ENCODE data around the gene PLA2G15. TPM values are rescaled to one million over a fixed set of nuclear protein-coding genes. Genes with fewer than 3 reads are reported as not detected.

The PLA2G15 gene
- total RNA-seq, 1 donor from 2014 or later: 18.2 TPM

DNA sequence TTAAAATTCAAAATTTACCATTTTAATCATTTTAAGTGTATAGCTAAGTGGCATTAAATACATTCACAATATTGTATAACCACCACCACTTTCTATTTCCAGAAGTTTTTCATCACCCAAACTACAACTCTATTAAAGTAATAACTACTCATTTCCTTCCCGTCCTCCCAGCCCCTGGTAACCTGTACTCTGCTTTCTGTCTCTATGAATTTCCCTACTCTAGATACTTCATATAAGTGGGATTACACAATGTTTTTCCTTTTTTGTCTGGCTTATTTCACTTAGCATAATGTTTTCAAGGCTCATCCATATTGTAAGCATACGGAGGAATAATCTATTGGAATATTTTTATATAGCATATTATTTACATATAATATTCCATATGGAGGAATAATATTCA lies 38.9 kb upstream of the PLA2G15 start:
- H3K36me3 ChIP-seq: no peaks in the 10 kb centered on the region
- H3K4me1 ChIP-seq: no peaks in the 10 kb centered on the region
- H3K9me3 ChIP-seq: no peaks in the 10 kb centered on the region
- TF ChIP-seq CTCF (IDR thresholded peaks at IDR 0.05): no peak
- TF ChIP-seq POLR2A (IDR thresholded peaks at IDR 0.05): no peak
- no peak for TF ChIP-seq POLR2AphosphoS5 (IDR thresholded peaks at IDR 0.05; ENCODE audit: insufficient read depth in 1 of 2, low read depth in 1 of 2)
- intact Hi-C loops (cut with DNase I): no loop called here
- H3K27ac ChIP-seq: no peak overlapping the region
- no peaks in the 10 kb centered on the region for H3K27me3 ChIP-seq
- no peak for DNase-seq (ENCODE audit: extremely low spot score in 2 of 2)
- no peak overlapping the region for H3K4me3 ChIP-seq

- Histone ChIP-seq H3K27me3 (no peaks in the 10 kb centered on the region), H3K9me3 (no peaks in the 10 kb centered on the region), H3K4me3 (no peak overlapping the region), H3K27ac (no peak overlapping the region), H3K36me3 (no peaks in the 10 kb centered on the region), H3K4me1 (no peaks in the 10 kb centered on the region)
- no peak for TF ChIP-seq CTCF (IDR thresholded peaks at IDR 0.05)
- TF ChIP-seq POLR2A (IDR thresholded peaks at IDR 0.05): no peak
- TF ChIP-seq POLR2AphosphoS5 (IDR thresholded peaks at IDR 0.05; ENCODE audit: insufficient read depth in 1 of 2, low read depth in 1 of 2): no peak
- intact Hi-C loops (cut with DNase I): no loop called here
- DNase-seq (ENCODE audit: extremely low spot score in 2 of 2): no peak
Measured at GRCh38 chr16:68214726-68215125, 30.4 kb upstream of the PLA2G15 start.

DNA sequence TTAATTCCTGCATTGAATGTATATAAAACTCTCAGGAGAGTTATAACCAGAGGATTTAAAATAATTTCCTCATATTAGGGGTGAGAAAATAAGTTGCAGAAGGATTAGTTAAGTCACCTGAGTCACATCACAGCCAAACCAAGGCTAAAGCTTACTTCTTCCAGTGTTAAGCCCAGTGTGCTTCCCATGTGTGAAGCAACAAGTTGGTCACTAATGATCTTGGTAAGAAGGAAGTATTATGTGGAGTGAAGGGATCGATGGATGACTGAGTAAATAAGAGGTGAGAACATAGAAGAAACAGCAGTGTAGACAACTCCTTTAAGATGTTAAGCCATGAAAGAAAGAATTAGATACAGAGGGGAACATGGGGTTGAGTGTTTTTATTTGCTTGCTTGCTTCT lies 29.9 kb upstream of the PLA2G15 start:
- H3K9me3 ChIP-seq: no peaks in the 10 kb centered on the region
- H3K36me3 ChIP-seq: no peaks in the 10 kb centered on the region
- DNase-seq (ENCODE audit: extremely low spot score in 2 of 2): no peak
- TF ChIP-seq POLR2A (IDR thresholded peaks at IDR 0.05): no peak
- no peak for TF ChIP-seq POLR2AphosphoS5 (IDR thresholded peaks at IDR 0.05; ENCODE audit: insufficient read depth in 1 of 2, low read depth in 1 of 2)
- intact Hi-C loops (cut with DNase I): no loop called here
- H3K4me3 ChIP-seq: no peak overlapping the region
- no peak overlapping the region for H3K27ac ChIP-seq
- no peaks in the 10 kb centered on the region for H3K4me1 ChIP-seq
- H3K27me3 ChIP-seq: no peaks in the 10 kb centered on the region

GRCh38 chr16:68216240-68216639 lies 28.9 kb upstream of the PLA2G15 start:
- no peak for DNase-seq (ENCODE audit: extremely low spot score in 2 of 2)
- Histone ChIP-seq H3K4me3 (no peak overlapping the region), H3K27me3 (no peaks in the 10 kb centered on the region), H3K4me1 (no peaks in the 10 kb centered on the region), H3K27ac (no peak overlapping the region), H3K36me3 (no peaks in the 10 kb centered on the region), H3K9me3 (no peaks in the 10 kb centered on the region)
- no peak for TF ChIP-seq CTCF (IDR thresholded peaks at IDR 0.05)
- TF ChIP-seq POLR2AphosphoS5 (IDR thresholded peaks at IDR 0.05; ENCODE audit: insufficient read depth in 1 of 2, low read depth in 1 of 2): no peak
- TF ChIP-seq POLR2A (IDR thresholded peaks at IDR 0.05): no peak
- intact Hi-C loops (cut with DNase I): no loop called here

DNA sequence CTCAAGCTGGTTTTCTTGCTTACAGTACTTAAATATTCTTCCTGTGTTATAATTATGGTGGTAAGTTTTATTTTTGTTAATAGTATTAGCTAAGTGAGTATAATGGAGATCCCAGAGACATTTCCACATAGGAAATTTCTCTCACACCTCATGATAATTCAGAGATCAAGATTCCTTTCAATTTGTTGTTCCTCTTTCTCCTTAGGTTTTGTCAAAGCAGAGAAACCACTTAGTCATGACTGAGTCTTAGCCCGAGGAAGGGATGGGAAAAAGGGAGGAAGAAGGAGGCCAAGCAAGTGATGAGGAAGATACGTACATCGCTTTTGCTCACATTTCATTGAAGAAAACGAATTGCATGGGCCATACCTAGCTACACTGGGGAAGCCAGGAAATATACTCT lies 27.7 kb upstream of the PLA2G15 start:
- H3K27ac ChIP-seq: no peak overlapping the region
- no peak for DNase-seq (ENCODE audit: extremely low spot score in 2 of 2)
- H3K27me3 ChIP-seq: no peaks in the 10 kb centered on the region
- intact Hi-C loops (cut with DNase I): no loop called here
- no peak overlapping the region for H3K4me3 ChIP-seq
- H3K4me1 ChIP-seq: no peaks in the 10 kb centered on the region
- no peaks in the 10 kb centered on the region for H3K36me3 ChIP-seq
- no peaks in the 10 kb centered on the region for H3K9me3 ChIP-seq
- TF ChIP-seq POLR2A (IDR thresholded peaks at IDR 0.05) (no peak), CTCF (IDR thresholded peaks at IDR 0.05) (no peak), POLR2AphosphoS5 (IDR thresholded peaks at IDR 0.05; ENCODE audit: insufficient read depth in 1 of 2, low read depth in 1 of 2) (no peak)

Measured in vagina (tissue), 2 donors.